Measurements from ENCODE around the gene EMSY. TPM values are rescaled to one million over a fixed set of nuclear protein-coding genes. Genes with fewer than 3 reads are reported as not detected.

EMSY gene
- total and polyA plus RNA-seq, 9 of the 15 experiments (the other 6 are each of a cell fraction or from before 2014, with no cell fraction given): 12.7 to 25.4 (median 17.9) TPM

GRCh38 chr11:76579056-76579751, 134.4 kb downstream of the EMSY start:
- CTCF ChIA-PET (ENCODE audit: low intra/inter-chr PET ratio): no interaction called here
- no peak for FAIRE-seq
- H3K9me3 ChIP-seq (replicated peaks; ENCODE audit: control insufficient read depth, insufficient read depth, low read depth, low read length): no peaks in the 10 kb centered on the region
- H2AFZ ChIP-seq (ENCODE audit: low read depth, low read length): peak overlapping the region; percentile 80
- no peaks in the 10 kb centered on the region for H3K36me3 ChIP-seq (ENCODE audit: control insufficient read depth, insufficient read depth, low read length)
- intact Hi-C loops (cut with micrococcal nuclease): loop anchor here (5.0 kb wide), 1 partner anchor 103 kb away; no protein-coding TSS in a partner anchor
- WGBS (ENCODE audit: insufficient coverage, low coverage, missing lambda C conversion rate): 48% methylated on average over 17 of the region's 18 CpGs
- DNase-seq (ENCODE audit: extremely low read depth in 1 of 4, low spot score in 3 of 4): peak in 3 of 4 experiments; percentile 39 to 46 (median 40)
- ATAC-seq: peak; percentile 75
- H3K4me3 ChIP-seq: no peak overlapping the region
- in situ Hi-C loops (cut with MboI): no loop called here
- TF ChIP-seq CTCF (IDR thresholded peaks at IDR 0.05 in 2 of 3, conservative IDR thresholded peaks at IDR 0.05 in 1 of 3; ENCODE audit: insufficient read depth in 2 of 3, low read depth in 1 of 3, low read length in 3 of 3) (peak; percentile 33 to 57 (median 34); a peak in 5 of 6 replicates), ELF1 (tag; IDR thresholded peaks at IDR 0.05) (no peak), PRPF4 (IDR thresholded peaks at IDR 0.05; ENCODE audit: insufficient read depth, low read depth, low read length, poor library complexity, severe bottlenecking) (no peak), RAD21 (CRISPR knock-in tag; conservative IDR thresholded peaks at IDR 0.05 in 1 of 2, IDR thresholded peaks at IDR 0.05 in 1 of 2) (peak in 1 of 2 experiments; percentile 57; a peak in 2 of 4 replicates), LCOR (CRISPR knock-in tag; IDR thresholded peaks at IDR 0.05) (no peak)
- peaks cover 0 to 12% of the 10 kb centered on the region in 2 experiments; a peak in 2 of 5 replicates for H3K4me1 ChIP-seq (replicated peaks in 1 of 2; ENCODE audit: control insufficient read depth in 2 of 2, insufficient read depth in 2 of 2, low read length in 2 of 2)
- POLR2A ChIA-PET: interaction anchor here (0.7 to 1.4 kb wide), 2 partner anchors 9 to 186 kb away, joined by 3 read pairs; no protein-coding TSS in a partner anchor
- no peak overlapping the region for H3K9ac ChIP-seq (ENCODE audit: insufficient read depth in 1 of 2, low read depth in 2 of 2, low read length in 2 of 2)
- H3K27ac ChIP-seq (ENCODE audit: extremely low read depth, low read depth, low read length): no peak overlapping the region
- H3K79me2 ChIP-seq (ENCODE audit: control insufficient read depth, insufficient read depth, low read length): no peaks in the 10 kb centered on the region
- H3K4me2 ChIP-seq (ENCODE audit: insufficient read depth, low read length): no peak overlapping the region
- no peaks in the 10 kb centered on the region for H3K9me1 ChIP-seq (ENCODE audit: control insufficient read depth, insufficient read depth, low read length)
- H4K20me1 ChIP-seq (replicated peaks; ENCODE audit: control insufficient read depth, insufficient read depth, low read length): no peaks in the 10 kb centered on the region
- no peaks in the 10 kb centered on the region for H3K27me3 ChIP-seq (ENCODE audit: control insufficient read depth in 2 of 2, insufficient read depth in 2 of 2, low read length in 2 of 2)
- BruUV-seq (replicated peaks): no TSS peak

Data from K562 (cell line).